Spleen (tissue), 7 donors: ENCODE results near the gene HBA2.

ENCODE experiments used
- CTCF ChIP-seq, 11 experiments: fragments of 200-600 bp in 7 of 11; fragments of 450-650 bp in 4 of 11; sonication (generic) in 4 of 11; IDR thresholded peaks in 8 of 11; conservative IDR thresholded peaks in 3 of 11; 1 replicate in 7 of 11; 2 replicates in 4 of 11; pipeline versions ENCODE4 v1.4.0 to v1.8.0; 2016 to 2021; ENCODE audit warnings: antibody characterized with exemption in 11 of 11, inconsistent platforms in 4 of 11, mild to moderate bottlenecking in 1 of 11
- POLR2AphosphoS5 ChIP-seq, 3 donors: sonication (generic); formaldehyde crosslinking; IDR thresholded peaks; one replicate each; pipeline ENCODE4 v1.5.1; 2017; ENCODE audit warnings: antibody characterized with exemption in 3 of 3
- donor health status: DM: no; HTN: no; CAD: no; lungs with moderate emphysema.
- donor health status: DM: no; HTN: no; CAD: no.
- donor health status: DM: no; HTN: no; CAD: no.

GRCh38 chr16:188674-189073, 16.0 kb downstream of the HBA2 start:
- TF ChIP-seq CTCF (IDR thresholded peaks at IDR 0.05 in 8 of 11, conservative IDR thresholded peaks at IDR 0.05 in 3 of 11) (peak in 1 of 11 experiments; percentile 23), POLR2AphosphoS5 (IDR thresholded peaks at IDR 0.05) (no peak)
